HuH-7.5 (cell line): Measurements from ENCODE around the gene DNAJC18.
A peak's percentile ranks its signal among the peaks of the same experiment; 100 is the strongest.

ENCODE experiments used
- DNase-seq: peaks from one replicate; pipeline ENCODE4 v3.0.0; 2011; ENCODE audit warnings: low spot score

Gene DNAJC18

DNA sequence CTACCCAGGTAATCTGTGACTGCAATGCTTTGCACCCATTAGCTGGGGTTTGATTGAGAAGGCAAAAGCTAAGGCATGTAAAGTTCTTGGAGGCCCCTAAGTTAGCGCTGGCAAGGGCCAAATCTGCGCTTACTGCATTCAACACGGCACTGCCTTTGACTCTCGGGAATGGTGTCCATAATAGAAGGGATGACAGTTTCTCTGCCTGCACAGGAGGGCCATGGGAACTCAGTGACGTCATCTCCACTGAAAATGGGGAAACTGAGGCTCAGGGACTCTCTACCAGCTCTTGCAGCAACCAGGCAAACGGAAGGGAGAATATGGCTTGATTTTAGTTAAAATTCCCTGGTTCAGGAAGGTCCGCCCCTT is 35.9 kb downstream of the DNAJC18 start:
- no peak for DNase-seq

DNA sequence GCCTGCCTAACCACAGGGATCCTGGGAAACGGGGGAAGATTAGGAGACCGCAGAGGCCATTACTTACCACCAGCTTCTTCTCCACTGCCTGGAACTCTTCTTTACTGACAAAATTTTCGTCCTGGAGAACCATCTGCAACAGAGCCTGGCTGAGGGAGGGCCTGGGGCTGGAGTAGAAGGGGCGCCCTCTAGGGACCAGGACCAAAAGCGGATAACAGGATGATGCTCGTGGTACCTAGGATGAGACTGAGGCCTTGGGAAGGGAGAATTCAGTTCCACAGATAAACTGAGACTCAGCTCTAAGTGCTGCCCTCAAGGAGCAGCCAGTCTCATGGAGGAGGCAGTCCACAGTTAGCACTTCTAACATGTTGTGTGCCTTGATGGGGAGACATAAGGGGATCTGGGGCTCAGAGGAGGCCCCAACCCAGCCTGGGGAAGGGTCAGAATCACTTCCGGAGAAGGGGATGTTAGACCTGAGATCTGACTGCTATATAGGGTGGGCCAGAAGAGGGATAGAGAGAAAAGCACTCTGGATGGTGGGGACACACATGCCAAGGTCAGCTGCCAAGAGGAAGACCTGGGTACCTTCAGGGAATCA is 36.7 kb downstream of the DNAJC18 start:
- peak; percentile 69 for DNase-seq

DNA sequence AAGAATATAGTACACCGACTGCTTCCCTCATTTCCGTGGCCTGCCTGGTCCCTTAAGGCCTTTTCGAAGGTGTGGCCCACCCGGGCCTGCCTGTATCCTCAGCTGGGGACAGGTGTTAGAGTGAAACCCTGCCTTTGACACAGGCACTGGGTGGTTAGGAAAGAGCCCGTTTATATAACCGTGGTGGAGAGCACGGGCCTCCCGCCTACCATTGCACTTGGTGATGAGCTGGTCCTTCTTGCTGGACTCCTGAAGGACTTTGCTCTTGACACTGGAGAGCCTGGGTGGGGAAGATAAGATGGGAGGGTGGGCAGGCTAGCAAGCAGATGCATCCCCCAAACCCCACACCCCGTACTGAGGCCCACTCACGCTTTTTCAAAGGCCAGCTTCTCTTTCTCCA is 37.8 kb downstream of the DNAJC18 start:
- no peak for DNase-seq

DNA sequence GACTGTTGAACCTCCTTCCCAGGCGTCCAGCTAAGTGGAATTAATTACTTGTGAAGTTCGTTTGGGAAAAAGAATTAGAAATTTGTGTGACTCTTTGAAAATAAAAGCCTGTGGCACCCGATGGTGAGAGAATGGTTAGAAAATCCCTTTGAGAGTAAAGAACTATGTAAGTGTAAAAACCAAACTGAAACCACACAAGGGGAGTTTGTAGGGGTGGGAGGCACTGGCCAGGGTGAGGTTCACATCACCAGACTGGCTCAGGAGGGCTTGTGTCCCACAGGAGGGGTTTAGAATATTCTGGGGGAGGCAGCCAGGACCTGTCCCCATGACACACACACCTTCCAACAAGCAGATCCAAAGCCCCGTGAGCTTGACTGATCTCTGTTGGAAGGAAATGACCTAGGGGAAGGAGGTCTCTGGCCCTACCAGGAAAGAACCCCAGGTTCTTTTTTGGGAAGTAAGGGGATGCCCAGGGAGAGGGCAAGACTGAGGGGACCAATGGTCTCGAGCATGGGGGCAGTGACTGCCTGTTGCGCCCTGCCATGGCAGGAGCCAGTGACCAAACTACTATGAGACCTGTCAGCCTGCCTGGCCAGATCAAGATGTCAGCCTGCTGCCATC is 39.7 kb downstream of the DNAJC18 start:
- DNase-seq, result no peak

DNA sequence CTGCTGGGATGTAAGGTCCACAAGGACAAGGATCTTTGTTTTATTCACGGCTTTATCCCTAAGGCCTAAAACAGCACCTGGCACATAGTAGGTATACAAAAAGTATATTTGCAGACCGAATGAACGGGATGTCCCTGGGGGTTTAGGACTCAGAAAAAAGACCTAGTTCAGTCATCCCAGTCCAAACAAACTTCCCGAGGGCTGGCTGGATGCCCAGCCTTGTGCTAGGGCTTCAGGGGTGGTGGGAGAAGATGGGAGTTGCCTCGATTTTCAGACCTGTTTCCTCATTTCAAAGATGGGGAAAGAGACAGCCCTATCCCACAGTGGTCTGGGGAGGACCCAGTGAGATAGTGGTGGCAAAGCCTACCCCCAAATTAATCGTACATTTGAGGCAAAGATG is 41.4 kb downstream of the DNAJC18 start:
- no peak for DNase-seq

DNA sequence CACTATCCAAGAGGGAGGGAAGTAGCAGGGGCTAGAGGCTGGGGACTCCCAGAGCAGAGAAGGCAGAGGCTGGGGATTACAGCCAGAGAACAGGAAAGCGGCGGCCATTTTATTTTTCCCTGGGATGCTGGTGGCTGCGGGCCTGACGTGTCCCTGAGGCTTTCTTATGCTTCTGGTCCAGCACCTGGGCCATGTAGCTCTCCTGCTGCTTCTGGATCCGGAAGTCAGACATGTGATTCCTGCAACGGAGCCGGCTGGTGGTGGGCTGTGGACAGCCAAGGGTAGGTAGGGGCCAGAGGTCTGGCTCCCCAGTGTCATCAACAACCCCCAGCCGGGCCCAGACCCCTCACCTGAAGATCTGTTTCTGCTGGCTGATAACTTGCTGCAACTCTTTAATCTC is 42.6 kb downstream of the DNAJC18 start:
- DNase-seq, result no peak

DNA sequence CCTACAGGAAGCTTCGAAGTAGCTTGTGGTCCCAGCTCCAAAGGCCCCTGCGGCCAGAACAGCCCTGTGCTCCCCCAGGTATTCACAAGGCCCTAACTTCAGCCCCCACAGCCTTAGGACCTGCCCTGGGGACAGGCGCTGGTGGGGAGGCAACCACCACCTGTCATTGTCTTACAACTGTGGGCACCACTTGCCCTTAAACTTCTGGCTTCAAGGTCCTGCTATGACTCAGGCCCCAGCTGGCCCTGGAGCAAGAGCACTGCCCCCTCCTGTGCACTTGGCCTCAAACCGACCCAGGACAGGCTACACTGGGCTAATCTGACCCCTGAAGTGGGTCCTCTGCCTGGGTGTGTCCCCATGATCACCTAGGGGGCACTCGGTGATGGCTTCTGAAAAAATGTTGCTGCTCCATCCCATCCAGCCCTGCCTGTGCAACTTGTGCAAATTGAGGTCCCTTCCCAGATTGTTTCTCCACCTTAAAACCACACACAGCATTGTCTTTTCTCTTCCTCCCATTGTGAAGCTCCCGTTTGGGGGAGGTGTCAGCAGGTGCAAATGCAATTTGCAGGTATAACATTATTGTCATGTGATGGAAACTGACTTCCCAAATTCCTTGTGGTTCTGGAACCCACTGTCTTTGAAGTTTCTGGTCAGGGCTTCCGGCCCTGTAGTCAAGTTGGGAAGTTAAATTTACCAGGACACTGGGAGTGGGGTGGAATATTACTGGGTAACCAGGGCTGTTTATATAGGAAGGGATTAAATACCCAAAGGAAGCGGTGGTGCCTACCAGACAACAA is 43.3 kb downstream of the DNAJC18 start:
- no peak for DNase-seq

DNA sequence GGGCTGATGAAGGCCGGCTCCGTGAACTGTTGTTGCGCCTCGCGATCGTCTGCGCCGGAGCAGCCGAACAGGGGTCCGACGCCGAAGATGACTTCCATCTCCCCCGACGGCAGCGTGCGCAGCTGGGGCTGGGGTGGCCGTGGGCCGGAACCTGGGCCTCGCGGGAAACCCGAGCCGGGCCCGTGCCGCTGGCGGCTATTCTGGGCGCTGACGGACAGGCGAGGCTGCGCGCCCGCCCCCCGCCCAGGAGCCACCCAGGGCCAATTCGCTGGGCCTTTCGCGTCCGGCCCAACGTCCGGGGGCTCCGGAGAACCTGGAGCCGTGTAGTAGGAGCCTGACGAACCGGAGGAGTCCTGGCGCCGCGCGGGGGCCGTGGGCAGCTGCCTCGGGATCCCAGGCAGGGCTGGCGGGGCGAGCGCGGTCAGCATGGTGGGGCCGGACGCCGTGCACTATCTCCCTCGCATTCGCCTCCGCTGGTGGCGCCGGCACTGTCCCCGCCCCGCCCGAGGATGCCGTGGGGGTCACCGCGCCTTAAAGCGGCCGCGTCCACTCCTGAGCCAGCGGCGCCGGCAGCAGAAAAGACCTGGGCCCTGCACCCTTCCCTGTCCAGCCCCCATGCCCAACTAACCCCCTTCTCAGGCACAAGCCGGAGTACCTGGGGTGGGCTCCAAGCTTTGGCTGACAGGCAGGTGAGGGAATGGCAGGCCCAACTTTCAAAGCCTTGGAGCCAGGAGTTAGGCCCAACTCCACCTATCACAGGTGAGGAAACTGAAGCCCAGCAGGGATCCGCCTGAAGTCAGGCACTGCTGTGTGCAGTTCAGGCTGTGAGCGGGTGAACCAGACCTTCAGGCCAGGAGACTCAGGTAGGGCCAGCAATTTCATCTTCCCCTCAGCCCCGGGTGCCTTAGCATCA is 44.4 kb downstream of the DNAJC18 start, which contains the start of gene PROB1:
PROB1 (minus strand) TSS at position 451 of the 913 bp plus-strand sequence; CDS start at position 428, 23 bp downstream.
- DNase-seq, result no peak

DNA sequence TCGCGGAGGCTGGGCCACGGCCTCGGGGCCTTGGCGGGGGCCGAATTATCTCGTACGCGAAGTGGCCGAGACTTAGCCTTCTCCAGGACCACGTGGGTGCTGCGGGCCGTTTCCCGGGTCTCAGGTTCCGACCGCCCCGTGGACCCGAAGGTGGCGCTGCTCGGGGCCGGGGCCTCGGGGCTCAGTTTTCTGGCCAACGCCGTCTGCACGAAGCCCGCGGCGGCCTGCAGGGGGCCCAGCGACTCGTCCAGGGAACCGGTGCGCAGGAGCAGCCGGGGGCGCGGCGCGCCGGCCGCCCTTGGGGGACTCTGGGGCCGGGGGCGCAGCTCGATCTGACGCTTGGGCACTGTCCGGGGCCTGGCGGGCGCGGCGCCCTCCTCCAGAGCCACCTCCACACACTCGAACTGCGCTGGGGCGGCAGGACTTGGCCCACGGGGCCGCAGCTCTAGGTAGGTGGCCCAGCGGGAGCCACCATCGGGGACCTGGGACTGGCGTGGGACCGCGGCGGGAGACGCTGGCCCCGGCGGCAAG is 45.1 kb downstream of the DNAJC18 start:
- no peak for DNase-seq

DNA sequence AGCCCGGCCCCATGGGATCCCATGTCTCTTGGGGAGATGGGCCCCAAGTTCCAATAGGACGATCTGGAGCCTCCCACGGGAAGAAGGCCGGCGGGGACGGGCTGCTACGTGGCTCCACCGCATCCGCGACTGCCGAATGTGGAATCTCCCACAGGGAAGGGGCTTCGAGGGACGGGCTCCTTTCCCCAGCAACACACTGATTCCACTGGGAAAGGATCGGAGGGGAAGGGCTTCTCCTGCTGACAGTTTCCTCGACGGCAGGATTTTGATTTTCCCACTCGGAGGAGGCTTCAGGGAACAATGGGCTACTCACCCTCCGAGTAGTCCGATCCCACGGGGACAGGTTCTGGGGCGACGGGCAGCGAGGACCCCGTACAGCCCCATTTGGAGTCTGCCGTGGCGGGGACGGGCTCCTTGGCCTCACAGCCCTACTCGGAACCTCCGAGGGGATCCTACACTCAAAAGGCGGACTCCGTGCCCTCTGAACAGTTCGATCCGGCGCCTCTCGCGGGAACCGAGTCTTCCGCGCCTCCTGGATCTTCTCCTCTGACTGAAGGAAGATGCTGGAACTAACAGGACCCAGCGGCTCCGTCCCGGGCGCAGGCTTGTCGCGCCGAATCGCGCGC is 45.7 kb downstream of the DNAJC18 start:
- DNase-seq, result peak; percentile 58

DNA sequence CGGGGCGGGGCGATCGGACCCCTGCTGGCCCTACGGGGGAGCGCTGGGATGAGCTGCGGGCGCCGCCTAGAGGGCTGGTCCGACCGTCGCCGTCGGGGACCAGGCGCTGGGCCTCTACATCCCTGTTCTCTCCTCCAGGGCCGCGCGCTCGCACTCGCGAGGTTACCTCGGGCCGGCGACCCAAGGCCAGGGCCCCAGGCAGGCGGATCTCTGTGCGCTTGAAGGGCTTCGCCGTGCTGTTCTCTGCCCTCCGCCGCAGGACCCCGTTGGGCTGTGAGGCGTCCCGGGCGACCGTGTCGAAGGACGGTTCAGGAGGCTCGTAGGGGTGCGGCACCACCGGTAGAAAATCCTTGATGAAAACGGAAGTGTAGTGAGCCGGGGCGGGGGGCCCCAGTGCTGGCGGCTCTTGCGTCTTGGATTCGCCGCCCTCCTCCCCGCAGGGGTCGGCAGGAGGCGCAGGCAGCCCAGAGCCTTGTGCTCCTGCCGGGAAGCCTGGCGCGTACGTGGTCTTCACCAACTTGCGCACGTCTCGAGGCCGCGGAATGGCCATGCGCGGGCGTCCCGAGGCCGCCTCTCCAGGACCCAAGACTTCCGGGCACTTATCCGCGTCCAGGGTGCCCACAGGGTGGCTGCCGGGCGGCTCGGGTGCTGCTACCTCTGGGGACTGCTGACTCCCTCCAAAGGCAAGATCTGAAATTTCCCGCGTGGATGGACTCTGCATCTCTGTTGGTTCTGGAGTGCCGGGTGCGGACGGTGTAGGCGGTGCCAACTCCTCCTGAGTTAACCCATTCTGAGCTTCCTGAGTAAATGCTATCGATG is 46.4 kb downstream of the DNAJC18 start:
- DNase-seq, result peak; percentile 92

DNA sequence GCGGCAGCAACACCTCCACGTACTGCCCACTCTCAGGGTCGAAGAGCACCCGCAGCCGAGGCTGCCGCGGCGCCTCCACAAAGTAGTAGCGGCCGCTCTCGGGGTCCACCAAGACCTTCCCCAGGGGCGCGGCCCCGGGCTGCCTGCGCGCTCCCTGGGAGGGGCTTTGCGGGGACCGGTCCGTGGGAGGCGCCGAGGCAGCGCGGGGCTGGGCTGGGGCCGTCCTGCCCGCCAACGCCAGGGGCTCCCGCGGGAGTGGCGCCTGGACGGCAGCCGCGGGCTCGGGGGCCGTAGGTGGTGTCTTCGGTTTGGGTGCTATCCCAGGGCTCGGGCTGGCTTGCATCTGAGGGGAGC is 47.0 kb downstream of the DNAJC18 start:
- DNase-seq, result no peak

DNA sequence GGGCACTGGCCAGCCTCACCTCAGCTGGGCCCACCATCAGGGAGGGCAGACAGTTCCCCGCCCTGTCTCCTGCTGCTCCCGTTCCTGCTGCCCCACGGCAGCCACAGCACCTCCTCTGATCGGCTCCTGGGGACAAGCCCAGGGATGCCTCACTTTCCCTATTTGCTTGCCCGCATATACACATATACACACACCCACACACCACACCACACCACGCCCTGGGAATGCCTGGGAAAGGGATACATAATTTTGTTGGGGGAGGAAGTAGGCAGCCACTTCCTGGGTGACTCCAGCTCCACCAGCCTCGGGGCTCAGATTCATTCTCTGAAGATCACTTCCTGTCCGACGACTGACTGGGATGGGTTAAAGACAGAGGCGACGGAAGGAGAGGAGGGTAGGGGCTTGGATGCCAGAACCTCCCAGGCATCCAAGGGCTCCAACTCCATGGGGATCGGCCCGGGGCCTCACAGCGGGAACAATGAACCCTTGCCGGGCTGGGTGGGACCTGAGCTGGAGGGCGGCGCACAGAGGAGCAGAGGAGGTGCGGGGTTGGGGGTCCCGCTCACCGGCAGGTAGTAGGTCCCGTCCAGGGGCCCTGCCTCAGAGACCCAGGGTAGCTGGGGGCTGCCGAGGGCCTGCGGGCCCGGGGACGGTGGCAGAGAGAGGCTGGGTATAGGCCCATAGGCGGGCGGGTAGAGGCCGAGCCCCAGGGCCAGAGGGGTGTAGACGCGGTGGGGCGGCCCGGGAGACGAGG is 47.6 kb downstream of the DNAJC18 start:
- no peak for DNase-seq

DNA sequence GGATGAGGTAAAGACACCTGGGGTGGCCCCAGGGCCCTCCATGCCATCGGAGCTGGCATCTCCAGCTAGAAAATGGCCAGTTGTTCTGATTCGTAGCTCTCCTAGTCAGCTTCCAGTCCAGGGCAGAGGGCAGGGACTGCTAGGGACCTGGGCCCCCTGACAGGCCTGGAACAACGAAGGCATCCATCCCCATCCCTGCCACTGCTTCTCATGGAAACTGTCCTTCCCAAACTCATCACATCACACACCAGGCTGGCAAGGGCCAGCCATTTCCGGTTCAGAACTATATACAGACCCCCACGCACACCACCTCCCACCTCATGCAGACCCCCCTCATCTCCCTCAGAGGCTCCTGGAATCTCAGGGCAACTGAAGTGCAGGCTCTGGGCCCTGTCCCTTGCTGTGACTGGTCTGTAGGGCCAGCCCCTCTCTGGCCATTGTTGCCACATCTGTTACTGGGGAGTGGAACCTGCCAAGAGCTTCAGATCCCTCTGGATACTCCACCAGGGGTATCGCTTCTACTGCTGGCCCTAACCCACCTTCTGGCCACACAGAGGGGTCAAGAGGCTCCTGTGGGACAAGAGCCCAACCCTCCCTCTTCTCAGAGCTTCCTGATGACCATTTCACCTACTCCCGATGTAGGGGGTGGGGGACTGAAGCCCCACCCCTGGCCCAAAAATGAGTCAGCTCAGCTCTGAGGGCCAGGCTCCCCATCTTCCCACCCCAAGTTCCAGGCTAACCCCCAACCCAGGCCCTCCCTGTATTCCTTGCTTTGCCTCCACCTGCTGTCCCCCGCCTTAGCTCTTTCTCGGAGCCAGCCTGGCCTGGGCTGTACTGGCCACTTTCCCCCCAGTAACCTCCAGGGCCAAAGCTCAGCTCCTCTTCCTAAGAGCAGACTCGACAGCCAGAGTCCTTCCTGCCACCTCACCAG is 48.4 kb downstream of the DNAJC18 start:
- no peak for DNase-seq

DNA sequence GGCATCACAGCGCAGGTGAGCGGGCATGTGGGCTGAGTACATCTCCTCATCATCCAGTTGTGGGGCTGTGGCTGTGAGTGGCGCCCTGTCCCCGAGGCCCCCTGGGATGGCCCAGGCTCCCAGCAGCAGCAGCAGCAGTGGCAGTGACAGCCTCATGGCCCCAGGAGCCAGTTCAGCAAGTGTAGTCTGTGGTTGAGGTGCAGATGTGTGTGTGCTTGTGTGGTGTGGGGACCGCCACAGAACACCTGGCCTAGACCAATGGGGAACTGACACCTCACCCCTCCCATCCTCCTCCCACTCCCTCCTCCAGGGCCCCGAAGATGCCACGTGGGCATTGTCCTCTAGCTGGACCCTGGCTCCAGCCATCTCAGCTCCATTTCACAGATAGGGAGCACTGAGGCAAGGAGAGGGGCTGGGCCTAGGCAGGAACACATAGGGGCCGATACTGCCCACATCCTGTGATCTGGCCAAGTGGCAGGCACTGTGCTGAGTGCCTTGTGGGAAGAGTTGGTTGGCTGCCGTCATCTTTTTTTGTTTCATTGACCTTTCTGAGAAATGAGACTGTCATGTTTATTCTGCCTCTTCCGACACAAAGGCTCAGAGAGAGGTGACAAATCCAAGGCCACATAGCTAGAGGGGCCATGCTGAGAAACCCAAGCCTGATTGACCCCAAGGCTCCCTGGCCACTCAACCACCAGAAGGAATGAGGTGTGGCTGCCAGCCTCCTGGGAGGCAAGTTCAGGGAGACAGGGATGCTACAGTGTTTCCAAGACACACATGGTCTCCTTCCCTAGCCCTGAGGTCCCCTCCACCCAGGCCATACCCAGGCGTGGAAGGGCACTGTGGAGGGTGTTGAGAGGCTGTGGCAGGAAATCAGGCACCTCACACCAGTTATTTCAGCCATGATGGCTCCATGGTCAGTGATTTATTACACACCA is 49.4 kb downstream of the DNAJC18 start, which contains the start of gene MZB1:
MZB1 (minus strand) TSS at position 213 of the 938 bp plus-strand sequence; CDS start at position 156, 57 bp downstream.
- no peak for DNase-seq

DNA sequence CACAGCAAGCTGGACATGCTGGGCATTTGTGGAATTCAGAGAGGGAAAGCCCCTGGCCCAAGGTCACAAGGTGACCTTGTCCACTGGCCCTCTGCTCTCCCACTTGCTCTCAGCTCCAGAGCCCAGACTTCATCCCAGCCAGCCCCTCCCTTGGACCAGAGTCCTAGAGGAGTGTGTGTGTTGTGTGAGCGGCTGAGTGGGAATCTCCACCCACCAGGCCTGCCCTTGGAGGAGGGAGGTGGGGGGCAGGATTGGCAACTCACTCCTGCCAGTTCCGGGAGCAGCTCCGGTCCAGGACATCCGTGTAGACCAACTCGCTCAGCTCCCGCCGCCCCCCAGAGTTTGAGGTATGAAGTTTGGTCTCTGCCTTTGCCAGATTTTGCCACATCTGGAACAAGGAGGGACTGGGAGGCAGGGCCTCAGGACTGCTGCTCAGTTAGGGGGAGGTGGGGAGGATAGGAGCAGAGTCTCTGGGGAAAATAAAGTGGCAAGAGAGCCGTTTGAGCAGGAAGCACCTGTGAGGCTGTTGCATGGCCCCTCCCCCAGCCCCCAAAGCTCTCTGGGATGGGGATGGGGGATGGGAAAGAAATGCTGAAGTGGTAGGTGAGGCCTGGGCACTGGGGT is 51.0 kb downstream of the DNAJC18 start:
- no peak for DNase-seq

DNA sequence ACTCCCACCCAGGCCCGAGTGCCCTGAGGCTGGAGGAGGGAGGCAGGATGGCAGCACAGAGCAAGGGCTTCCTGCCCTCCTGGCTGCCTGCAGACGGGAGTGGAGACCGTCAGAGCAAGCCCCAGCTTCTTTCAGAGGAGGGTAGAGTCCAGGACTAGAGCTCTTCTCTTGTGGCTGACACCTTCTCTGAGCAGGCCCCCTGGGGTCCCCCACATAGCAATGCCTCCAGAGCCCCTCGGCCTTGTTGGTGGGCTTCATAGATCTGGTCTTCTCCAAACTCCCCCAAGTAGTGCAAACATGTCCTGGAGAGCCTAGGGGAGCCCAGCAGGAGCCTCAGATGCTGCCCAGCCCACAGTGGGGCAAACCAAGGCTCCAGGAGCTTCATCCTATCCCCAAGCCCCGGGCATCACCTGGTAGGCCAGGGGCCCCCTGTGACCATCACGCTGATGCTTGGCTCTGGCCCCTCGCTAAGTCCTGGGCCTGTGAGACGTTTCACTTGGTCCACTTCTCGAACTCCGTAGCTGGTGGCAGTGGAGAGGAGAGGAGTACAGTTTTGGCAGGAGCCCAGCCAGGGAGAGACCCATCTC is 51.6 kb downstream of the DNAJC18 start:
- peak; percentile 2 for DNase-seq
